COLO829 (cell line): ENCODE data around the gene LORICRIN.

Source experiments
- DNase-seq: peaks from one replicate; pipeline ENCODE4 v3.0.0; 2012; ENCODE audit warnings: low spot score

LORICRIN gene

GRCh38 chr1:153250166-153250565 lies 9.3 kb upstream of the LORICRIN start:
- DNase-seq, result no peak

DNA sequence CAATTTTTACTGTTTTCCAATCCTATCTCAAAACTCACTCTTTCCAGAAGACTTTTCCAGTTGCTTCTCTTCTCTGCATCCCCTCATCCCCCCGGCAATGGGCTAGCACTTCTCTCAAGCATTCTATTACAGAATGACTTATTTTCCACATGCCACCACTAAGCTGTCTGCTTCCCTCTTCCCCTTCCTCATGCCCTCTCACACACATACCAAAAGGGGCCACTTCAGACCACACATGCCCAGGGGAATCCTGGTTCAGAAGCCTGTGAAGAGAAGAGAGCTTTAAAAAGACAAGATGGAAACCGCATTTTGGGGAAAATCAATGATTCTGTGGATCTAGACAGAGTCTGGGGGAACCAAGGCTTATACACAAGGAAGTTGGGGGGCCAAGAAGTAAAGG lies 8.4 kb upstream of the LORICRIN start:
- no peak for DNase-seq

DNA sequence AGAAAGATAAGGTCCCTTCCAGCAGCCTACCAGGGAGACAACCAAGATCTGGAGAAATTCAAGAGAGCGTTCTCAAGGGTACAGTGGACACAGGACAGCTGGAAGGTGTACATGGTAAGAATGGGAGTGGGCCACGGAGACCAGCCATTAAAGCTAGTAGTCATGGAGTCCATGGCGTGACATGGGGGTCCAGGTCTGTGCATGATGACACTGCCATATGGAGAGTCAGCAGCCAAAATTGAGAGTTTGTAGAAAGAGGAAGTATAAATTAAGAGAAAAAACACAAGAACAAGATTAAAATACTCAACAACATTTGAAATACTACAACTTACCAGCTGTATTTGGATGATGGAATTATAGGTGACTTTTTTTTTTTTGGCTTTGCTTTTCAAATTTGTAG lies 7.9 kb upstream of the LORICRIN start:
- no peak for DNase-seq

- DNase-seq, result no peak
These were observed 7.5 kb upstream of the LORICRIN start for GRCh38 chr1:153251988-153252387.

- no peak for DNase-seq
These were observed 6.4 kb upstream of the LORICRIN start for GRCh38 chr1:153253076-153253475.

DNA sequence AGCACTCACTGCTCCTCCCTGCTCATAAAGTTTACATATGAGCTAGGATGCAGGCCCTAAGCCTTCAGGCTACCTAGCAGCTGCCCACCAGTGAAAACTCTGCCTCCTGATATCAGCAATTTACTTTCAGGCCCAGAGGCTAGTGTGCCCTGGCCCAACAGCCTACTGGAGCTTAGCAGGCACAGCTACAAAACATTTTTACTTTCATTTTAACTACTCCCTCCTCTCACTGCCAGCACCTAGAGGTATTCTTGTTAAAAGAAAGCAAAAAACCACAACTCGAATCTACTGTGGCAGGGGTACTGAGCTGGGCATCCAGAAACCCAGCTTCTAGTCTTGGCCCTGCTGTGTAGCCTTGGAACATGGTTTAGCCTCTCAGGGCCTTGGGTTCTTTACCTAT lies 5.8 kb upstream of the LORICRIN start:
- DNase-seq, result no peak

- no peak for DNase-seq
These were observed 1.2 kb downstream of the LORICRIN start for GRCh38 chr1:153260585-153261280.

DNA sequence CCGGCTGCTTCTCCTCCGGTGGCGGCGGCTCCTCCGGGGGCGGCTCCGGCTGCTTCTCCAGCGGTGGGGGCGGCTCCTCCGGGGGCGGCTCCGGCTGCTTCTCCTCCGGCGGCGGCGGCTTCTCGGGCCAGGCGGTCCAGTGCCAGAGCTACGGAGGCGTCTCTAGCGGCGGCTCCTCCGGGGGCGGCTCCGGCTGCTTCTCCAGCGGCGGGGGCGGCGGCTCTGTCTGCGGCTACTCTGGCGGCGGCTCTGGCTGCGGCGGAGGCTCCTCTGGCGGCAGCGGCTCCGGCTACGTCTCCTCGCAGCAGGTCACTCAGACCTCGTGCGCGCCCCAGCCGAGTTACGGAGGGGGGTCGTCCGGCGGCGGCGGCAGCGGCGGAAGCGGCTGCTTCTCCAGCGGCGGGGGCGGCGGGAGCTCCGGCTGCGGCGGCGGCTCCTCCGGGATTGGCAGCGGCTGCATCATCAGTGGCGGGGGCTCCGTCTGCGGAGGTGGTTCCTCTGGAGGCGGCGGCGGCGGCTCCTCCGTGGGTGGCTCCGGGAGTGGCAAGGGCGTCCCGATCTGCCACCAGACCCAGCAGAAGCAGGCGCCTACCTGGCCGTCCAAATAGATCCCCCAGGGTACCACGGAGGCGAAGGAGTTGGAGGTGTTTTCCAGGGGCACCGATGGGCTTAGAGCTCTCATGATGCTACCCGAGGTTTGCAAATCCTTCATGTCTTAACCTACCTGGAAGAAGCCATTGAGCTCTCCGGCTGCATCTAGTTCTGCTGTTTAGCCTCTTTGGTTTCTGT lies 2.0 kb downstream of the LORICRIN start:
- DNase-seq, result no peak

GRCh38 chr1:153262070-153262366 lies 2.5 kb downstream of the LORICRIN start:
- no peak for DNase-seq

DNA sequence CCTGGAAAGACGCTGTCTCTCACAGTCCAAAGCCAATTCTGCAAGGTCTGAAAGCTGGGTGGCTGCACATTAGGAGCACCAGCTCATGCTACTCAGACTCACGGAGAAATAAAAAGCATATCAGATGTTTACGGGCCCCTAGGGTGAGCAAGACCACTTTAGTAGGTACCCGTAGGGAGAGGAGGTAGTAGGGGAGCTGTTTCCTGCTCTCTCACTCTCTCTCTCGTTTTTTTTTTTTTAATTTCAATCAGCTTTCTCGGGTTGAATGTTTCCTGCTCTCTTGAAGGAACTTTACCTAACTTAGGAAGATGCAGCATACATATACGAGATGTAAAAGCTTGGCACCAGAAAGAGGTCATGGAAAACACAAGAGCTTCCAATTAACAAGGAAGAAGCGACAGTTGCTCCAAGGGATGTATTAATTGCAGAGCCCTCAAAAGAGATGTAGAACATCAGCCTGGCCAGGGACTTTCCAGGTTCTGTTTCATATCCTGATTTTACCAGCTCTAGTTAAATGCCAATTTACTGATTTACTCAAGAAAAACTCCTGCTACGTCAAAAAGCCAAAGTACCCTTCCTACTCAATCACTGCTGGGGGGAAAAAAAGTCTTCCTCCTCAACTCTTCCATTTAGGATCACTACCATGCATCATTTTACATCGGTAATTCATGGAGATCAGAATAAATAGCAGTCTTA lies 3.1 kb downstream of the LORICRIN start:
- DNase-seq, result no peak

DNA sequence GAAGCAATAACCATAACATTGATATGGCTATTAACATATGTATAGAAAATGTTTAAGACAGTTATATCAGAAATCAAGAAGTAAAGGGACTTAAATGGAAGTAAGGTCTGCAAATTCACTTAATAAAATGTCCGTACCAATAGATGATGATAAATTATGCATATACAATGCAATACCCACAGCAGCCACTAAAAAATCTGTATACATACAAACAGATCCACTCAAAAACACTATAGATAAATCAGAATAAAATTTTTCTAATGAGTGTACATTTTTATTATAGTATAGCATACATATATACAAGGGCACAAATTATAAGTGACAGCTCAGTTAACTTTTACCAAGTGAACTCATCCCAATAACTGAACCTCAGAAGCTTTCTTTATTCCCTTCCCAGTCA lies 6.0 kb downstream of the LORICRIN start:
- no peak for DNase-seq

GRCh38 chr1:153271711-153272110 lies 12.2 kb downstream of the LORICRIN start:
- no peak for DNase-seq

GRCh38 chr1:153272186-153272585 lies 12.7 kb downstream of the LORICRIN start:
- DNase-seq, result no peak

- DNase-seq, result no peak
These were observed 18.4 kb downstream of the LORICRIN start for GRCh38 chr1:153277852-153278251.

GRCh38 chr1:153288634-153289275 lies 29.3 kb downstream of the LORICRIN start:
- DNase-seq, result peak; percentile 69

DNA sequence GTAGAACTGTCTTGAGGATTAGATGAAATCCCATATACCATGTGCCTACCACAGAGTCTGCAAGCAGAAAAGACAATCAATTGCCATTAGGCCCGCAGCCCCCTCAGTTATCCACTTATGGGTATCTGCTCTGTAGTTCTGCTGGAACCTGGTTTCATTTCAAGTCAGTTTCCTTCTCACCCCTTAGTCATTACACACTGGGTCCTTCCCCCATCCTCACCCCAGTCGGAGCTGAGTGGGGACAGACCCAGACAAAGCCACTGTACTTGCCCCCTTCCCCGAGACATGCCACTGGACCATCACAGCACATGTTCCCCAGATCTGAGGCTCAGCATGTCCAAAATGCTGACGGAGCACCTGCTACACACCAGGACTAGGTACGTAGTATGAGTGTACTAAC lies 32.0 kb downstream of the LORICRIN start:
- DNase-seq, result no peak

DNA sequence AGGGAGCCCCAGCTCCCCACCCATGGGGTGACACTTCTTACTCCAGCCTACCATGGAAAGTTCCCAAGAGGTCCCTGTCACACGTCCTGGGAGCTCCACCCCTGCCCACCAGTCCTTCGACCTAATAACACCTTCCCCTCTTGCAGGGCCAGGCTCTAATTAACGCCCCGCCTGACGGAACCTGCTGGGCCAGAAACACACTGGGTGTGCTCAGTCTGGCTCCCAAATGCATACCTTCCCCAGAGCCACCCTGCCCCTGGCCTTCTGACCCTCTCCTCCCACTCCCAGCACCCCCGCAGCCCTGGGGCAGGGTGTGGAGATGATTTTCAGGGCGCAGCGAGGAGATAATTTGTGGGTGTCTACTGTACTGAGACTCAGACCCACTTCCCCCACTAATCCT lies 32.7 kb downstream of the LORICRIN start:
- no peak for DNase-seq

- DNase-seq, result no peak
These were observed 33.4 kb downstream of the LORICRIN start for GRCh38 chr1:153292740-153293479.

DNA sequence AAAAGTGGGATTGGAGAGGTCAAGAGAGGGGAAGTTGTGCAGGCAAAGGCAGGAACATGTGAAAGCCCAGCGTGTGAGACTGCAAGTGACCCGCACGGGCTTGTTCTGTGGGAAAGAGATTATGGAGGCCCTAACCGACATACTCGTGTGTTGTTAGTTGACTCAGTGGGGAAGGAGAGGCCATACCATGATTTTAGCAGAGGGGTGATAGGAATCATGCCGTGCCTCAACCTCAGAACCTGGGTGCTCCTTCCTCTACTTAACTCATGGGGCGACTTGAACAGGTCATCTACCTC lies 33.9 kb downstream of the LORICRIN start:
- no peak for DNase-seq

GRCh38 chr1:153293851-153294250 lies 34.4 kb downstream of the LORICRIN start:
- no peak for DNase-seq

- no peak for DNase-seq
These were observed 42.8 kb downstream of the LORICRIN start for GRCh38 chr1:153302308-153302707.

DNA sequence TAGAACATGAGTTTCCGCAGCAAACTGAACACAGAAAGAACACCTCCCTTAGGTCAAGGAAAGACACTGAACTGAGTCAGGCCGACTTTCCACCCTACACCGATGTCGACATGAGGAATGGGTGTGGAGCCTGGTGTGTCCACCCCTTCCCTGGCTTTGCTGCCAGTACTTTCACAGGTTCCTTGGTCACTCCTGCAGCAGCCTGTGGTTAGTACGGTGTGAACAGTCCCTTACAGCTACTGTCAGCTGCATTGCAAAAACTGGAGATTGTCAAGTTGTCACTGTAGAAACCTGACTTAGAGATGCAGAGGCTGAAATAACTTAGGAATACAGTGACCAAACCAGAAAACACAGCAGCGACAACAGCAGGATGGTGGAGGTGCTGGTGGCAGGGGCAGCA lies 46.2 kb downstream of the LORICRIN start:
- no peak for DNase-seq
